ENCODE data around the gene TMEM18.

- TF ChIP-seq MXI1 (IDR thresholded peaks at IDR 0.05; ENCODE audit: borderline replicate concordance, low read depth, low read length) (no peak), ARID2 (CRISPR knock-in tag; IDR thresholded peaks at IDR 0.05; ENCODE audit: borderline replicate concordance) (no peak), ZSCAN29 (CRISPR knock-in tag; conservative IDR thresholded peaks at IDR 0.05) (no peak), ZHX1 (CRISPR knock-in tag; IDR thresholded peaks at IDR 0.05; ENCODE audit: low read depth) (no peak)
Observed at GRCh38 chr2:650343-651310, 26.6 kb downstream of the TMEM18 start.

All from HepG2 (cell line).